ENCODE measurements around the gene PDZD2.

Gene PDZD2

GRCh38 chr5:31815376-31815775 lies 176.4 kb downstream of the PDZD2 start:
- H2AFZ ChIP-seq (ENCODE audit: low read depth, low read length), result no peak overlapping the region
- no peak for TF ChIP-seq CTCF (IDR thresholded peaks at IDR 0.05; ENCODE audit: low read depth, low read length)
- TF ChIP-seq EZH2phosphoT487 (IDR thresholded peaks at IDR 0.05; ENCODE audit: low read depth), result no peak
- H3K4me1 ChIP-seq (ENCODE audit: low read length), result no peaks in the 10 kb centered on the region

GRCh38 chr5:31819926-31820516 lies 181.1 kb downstream of the PDZD2 start:
- H3K27me3 ChIP-seq (ENCODE audit: low read depth, low read length), result peaks cover 2% of the 10 kb centered on the region; the same call in 1 of the 2 replicates
- H2AFZ ChIP-seq (ENCODE audit: low read depth, low read length), result no peak overlapping the region

More at GRCh38 chr5:31815376-31815775, 176.4 kb downstream of the PDZD2 start:
- Histone ChIP-seq H3K27ac (ENCODE audit: low read length) (no peak overlapping the region), H4K20me1 (ENCODE audit: insufficient read depth, low read length) (no peaks in the 10 kb centered on the region), H3K4me2 (ENCODE audit: low read length) (no peak overlapping the region), H3K4me3 (ENCODE audit: low read length) (no peak overlapping the region), H3K36me3 (replicated peaks; ENCODE audit: low read depth, low read length) (no peaks in the 10 kb centered on the region), H3K27me3 (ENCODE audit: low read depth, low read length) (no peaks in the 10 kb centered on the region), H3K79me2 (ENCODE audit: low read length) (no peaks in the 10 kb centered on the region), H3K9me3 (ENCODE audit: insufficient read depth, low read length) (no peaks in the 10 kb centered on the region), H3K9ac (ENCODE audit: low read length) (no peak overlapping the region)

GRCh38 chr5:31823472-31823871 lies 184.5 kb downstream of the PDZD2 start:
- H3K27me3 ChIP-seq (ENCODE audit: low read depth, low read length), result peaks cover 5% of the 10 kb centered on the region; the same call in 1 of the 2 replicates

More at GRCh38 chr5:31819926-31820516, 181.1 kb downstream of the PDZD2 start:
- Histone ChIP-seq H3K9me3 (ENCODE audit: insufficient read depth, low read length) (no peaks in the 10 kb centered on the region), H3K4me3 (ENCODE audit: low read length) (no peak overlapping the region), H3K27ac (ENCODE audit: low read length) (no peak overlapping the region), H3K4me1 (ENCODE audit: low read length) (no peaks in the 10 kb centered on the region), H3K36me3 (replicated peaks; ENCODE audit: low read depth, low read length) (no peaks in the 10 kb centered on the region), H3K79me2 (ENCODE audit: low read length) (no peaks in the 10 kb centered on the region), H4K20me1 (ENCODE audit: insufficient read depth, low read length) (no peaks in the 10 kb centered on the region), H3K9ac (ENCODE audit: low read length) (no peak overlapping the region), H3K4me2 (ENCODE audit: low read length) (no peak overlapping the region)
- no peak for TF ChIP-seq CTCF (IDR thresholded peaks at IDR 0.05; ENCODE audit: low read depth, low read length)
- no peak for TF ChIP-seq EZH2phosphoT487 (IDR thresholded peaks at IDR 0.05; ENCODE audit: low read depth)

More at GRCh38 chr5:31823472-31823871, 184.5 kb downstream of the PDZD2 start:
- no peaks in the 10 kb centered on the region for H4K20me1 ChIP-seq (ENCODE audit: insufficient read depth, low read length)
- H3K4me1 ChIP-seq (ENCODE audit: low read length), result no peaks in the 10 kb centered on the region
- no peak overlapping the region for H3K4me2 ChIP-seq (ENCODE audit: low read length)
- H3K27ac ChIP-seq (ENCODE audit: low read length), result no peak overlapping the region
- no peak overlapping the region for H3K9ac ChIP-seq (ENCODE audit: low read length)
- H3K4me3 ChIP-seq (ENCODE audit: low read length), result no peak overlapping the region
- no peaks in the 10 kb centered on the region for H3K9me3 ChIP-seq (ENCODE audit: insufficient read depth, low read length)
- H3K79me2 ChIP-seq (ENCODE audit: low read length), result no peaks in the 10 kb centered on the region
- H3K36me3 ChIP-seq (replicated peaks; ENCODE audit: low read depth, low read length), result no peaks in the 10 kb centered on the region
- TF ChIP-seq EZH2phosphoT487 (IDR thresholded peaks at IDR 0.05; ENCODE audit: low read depth) (no peak), CTCF (IDR thresholded peaks at IDR 0.05; ENCODE audit: low read depth, low read length) (no peak)
- H2AFZ ChIP-seq (ENCODE audit: low read depth, low read length), result no peak overlapping the region

Data from OCI-LY3 (cell line).